HCT116 (cell line): ENCODE measurements around the gene TTC9. TPM values are rescaled to one million over a fixed set of nuclear protein-coding genes. Genes with fewer than 3 reads are reported as not detected.

ENCODE experiments used
- ATAC-seq: fragments of 200-7000 bp; cut with Tn5 transposase; 2 replicates; pipeline ENCODE4 v1.9.1; 2020; ENCODE audit warnings: mild to moderate bottlenecking, moderate library complexity
- BruUV-seq: library from RNA; stranded (reverse); fragments of 400-500 nt; replicated peaks from 2 replicates; lab custom pipeline; 2021; lab: Mats Ljungman, UMichigan
- CTCF ChIA-PET: fragments of 300-600 bp; sonication (Branson Sonifier 250); formaldehyde crosslinking; loops from one replicate; lab custom pipeline; 2021; ENCODE audit warnings: antibody characterized with exemption; lab: Charles Lee
- POLR2A ChIA-PET: fragments of 300-600, 350-600 bp; sonication (Branson Sonifier 250); formaldehyde crosslinking; loops from one replicate; lab custom pipeline; 2021; ENCODE audit warnings: antibody characterized with exemption; lab: Charles Lee
- RAD21 ChIA-PET, 2 experiments: fragments of 300-600 bp; sonication (Branson Sonifier 250); formaldehyde crosslinking; loops; one replicate each; lab custom pipeline; 2023; ENCODE audit warnings: low total read pairs in 2 of 2; ENCODE audit not compliant: uncharacterized antibody in 2 of 2, unreplicated experiment in 2 of 2, low non-redundant PET in 1 of 2; lab: Charles Lee
- DNase-seq: peaks from one replicate; pipeline ENCODE4 v3.0.0-alpha.2; 2010; ENCODE audit warnings: low read depth, low spot score
- H2AFZ ChIP-seq: fragments of 200-600 bp; shearing (Covaris generic), sonication (generic); 2 replicates; pipeline ENCODE4 v1.6.1; 2017; ENCODE audit warnings: low read depth, mixed run types, mixed read lengths, antibody characterized with exemption, low read length; ENCODE audit not compliant: poor library complexity, severe bottlenecking
- H3K27ac ChIP-seq: 2 replicates; pipeline ENCODE4 v1.5.1; 2012; ENCODE audit warnings: low read depth, low read length
- H3K27me3 ChIP-seq: fragments of 200-600 bp; sonication (generic); 2 replicates; pipeline ENCODE4 v1.6.1; 2016; ENCODE audit warnings: mixed run types, low read length, mixed read lengths; ENCODE audit not compliant: insufficient read depth
- H3K36me3 ChIP-seq, 2 experiments: fragments of 200-500 bp in 1 of 2; fragments of 200-600 bp in 1 of 2; sonication (Bioruptor generic) in 1 of 2; sonication (generic) in 1 of 2; 2 replicates each; pipeline versions ENCODE4 v1.5.1 to v1.6.1; 2014 to 2016; ENCODE audit warnings: low read length in 2 of 2, inconsistent platforms in 1 of 2, mixed read lengths in 1 of 2, mixed run types in 1 of 2; ENCODE audit not compliant: insufficient read depth in 2 of 2, control insufficient read depth in 1 of 2
- H3K4me1 ChIP-seq, 2 experiments: fragments of 200-600 bp in 1 of 2; sonication (generic) in 1 of 2; 2 replicates each; pipeline versions ENCODE4 v1.5.1 to v1.6.1; 2012 to 2017; ENCODE audit warnings: low read length in 2 of 2, inconsistent platforms in 1 of 2, mild to moderate bottlenecking in 1 of 2, mixed read lengths in 1 of 2, mixed run types in 1 of 2, moderate library complexity in 1 of 2; ENCODE audit not compliant: insufficient read depth in 2 of 2, control insufficient read depth in 1 of 2
- H3K4me2 ChIP-seq: fragments of 200-600 bp; sonication (generic); 2 replicates; pipeline ENCODE4 v1.6.1; 2017; ENCODE audit warnings: mixed run types, low read length, mixed read lengths
- H3K4me3 ChIP-seq, 2 experiments: fragments of 200-600 bp in 1 of 2; sonication (generic) in 1 of 2; replicated peaks in 1 of 2; 2 replicates each; pipeline ENCODE4 v1.5.1; 2011 to 2016; ENCODE audit warnings: low read length in 2 of 2, control low read depth in 1 of 2, low read depth in 1 of 2, mild to moderate bottlenecking in 1 of 2, mixed read lengths in 1 of 2, mixed run types in 1 of 2
- H3K79me2 ChIP-seq: fragments of 200-600 bp; sonication (generic); 2 replicates; pipeline ENCODE4 v1.6.1; 2017; ENCODE audit warnings: mild to moderate bottlenecking, mixed run types, low read length, moderate library complexity, mixed read lengths; ENCODE audit not compliant: insufficient read depth
- H3K9ac ChIP-seq: fragments of 200-600 bp; sonication (generic); 2 replicates; pipeline ENCODE4 v1.6.1; 2016; ENCODE audit warnings: low read length, mixed read lengths
- H3K9me2 ChIP-seq: fragments of 200-600 bp; sonication (generic), shearing (Covaris generic); 2 replicates; pipeline ENCODE4 v1.6.1; 2017; ENCODE audit warnings: mixed run types, mild to moderate bottlenecking, moderate library complexity; ENCODE audit not compliant: insufficient read depth
- H3K9me3 ChIP-seq, 2 experiments: fragments of 200-500 bp in 1 of 2; fragments of 200-600 bp in 1 of 2; sonication (Bioruptor generic) in 1 of 2; sonication (generic) in 1 of 2; 2 replicates each; pipeline ENCODE4 v1.6.1; 2014 to 2017; ENCODE audit warnings: low read length in 2 of 2, mixed read lengths in 2 of 2, inconsistent platforms in 1 of 2, low read depth in 1 of 2, mild to moderate bottlenecking in 1 of 2, mixed run types in 1 of 2, moderate library complexity in 1 of 2; ENCODE audit not compliant: control insufficient read depth in 1 of 2, insufficient read depth in 1 of 2
- H4K20me1 ChIP-seq: fragments of 200-600 bp; sonication (generic), shearing (Covaris generic); 2 replicates; pipeline ENCODE4 v1.6.1; 2017; ENCODE audit warnings: mixed run types, mild to moderate bottlenecking, moderate library complexity; ENCODE audit not compliant: insufficient read depth
- CBX3 ChIP-seq: IDR thresholded peaks from 2 replicates; pipeline ENCODE4 v1.6.1; 2012; ENCODE audit warnings: low read depth
- EZH2 ChIP-seq: fragments of 200-600 bp; sonication (generic); IDR thresholded peaks from 2 replicates; pipeline ENCODE4 v1.6.1; 2017; ENCODE audit warnings: antibody characterized with exemption, mixed run types
- POLR2AphosphoS5 ChIP-seq: IDR thresholded peaks from 2 replicates; pipeline ENCODE4 v1.6.1; 2011; ENCODE audit warnings: mild to moderate bottlenecking, low read depth, low read length, moderate library complexity
- RAD21 ChIP-seq: IDR thresholded peaks from 2 replicates; pipeline ENCODE4 v1.6.1; 2012; ENCODE audit warnings: low read depth, mild to moderate bottlenecking
- SRF ChIP-seq: IDR thresholded peaks from 2 replicates; pipeline ENCODE4 v1.6.1; 2012; ENCODE audit warnings: low read depth
- ZFX ChIP-seq: fragments of 450-650 bp; IDR thresholded peaks from 2 replicates; pipeline ENCODE4 v1.6.1; 2017
- intact Hi-C: fragments of 100-400 bp; cut with micrococcal nuclease; formaldehyde crosslinking; loops from 2 replicates; pipeline ENCODE4 v1.10.0; 2022
- total RNA-seq: library from RNA; stranded (reverse); gene quantifications from one replicate; pipeline ENCODE4 v1.2.1, GENCODE V29; 2021; ENCODE audit not compliant: unreplicated experiment
- TF ChIP-seq, protein P1 (sequence below): IDR thresholded peaks from 2 replicates; pipeline ENCODE4 v1.6.1; 2012; ENCODE audit warnings: low read depth
- TF ChIP-seq, protein P2 (sequence below), 3 experiments: fragments of 200-600 bp in 1 of 3; sonication (generic) in 1 of 3; IDR thresholded peaks in 2 of 3; conservative IDR thresholded peaks in 1 of 3; 2 replicates each; pipeline ENCODE4 v1.5.1; 2012 to 2017; ENCODE audit warnings: low read depth in 2 of 3, low read length in 2 of 3, antibody characterized with exemption in 1 of 3, borderline replicate concordance in 1 of 3, control low read depth in 1 of 3, mild to moderate bottlenecking in 1 of 3, mixed read lengths in 1 of 3, mixed run types in 1 of 3, moderate library complexity in 1 of 3; ENCODE audit not compliant: insufficient read depth in 1 of 3

TTC9 gene
- total RNA-seq, 1 experiment from 2014 or later: 2.4 TPM

DNA sequence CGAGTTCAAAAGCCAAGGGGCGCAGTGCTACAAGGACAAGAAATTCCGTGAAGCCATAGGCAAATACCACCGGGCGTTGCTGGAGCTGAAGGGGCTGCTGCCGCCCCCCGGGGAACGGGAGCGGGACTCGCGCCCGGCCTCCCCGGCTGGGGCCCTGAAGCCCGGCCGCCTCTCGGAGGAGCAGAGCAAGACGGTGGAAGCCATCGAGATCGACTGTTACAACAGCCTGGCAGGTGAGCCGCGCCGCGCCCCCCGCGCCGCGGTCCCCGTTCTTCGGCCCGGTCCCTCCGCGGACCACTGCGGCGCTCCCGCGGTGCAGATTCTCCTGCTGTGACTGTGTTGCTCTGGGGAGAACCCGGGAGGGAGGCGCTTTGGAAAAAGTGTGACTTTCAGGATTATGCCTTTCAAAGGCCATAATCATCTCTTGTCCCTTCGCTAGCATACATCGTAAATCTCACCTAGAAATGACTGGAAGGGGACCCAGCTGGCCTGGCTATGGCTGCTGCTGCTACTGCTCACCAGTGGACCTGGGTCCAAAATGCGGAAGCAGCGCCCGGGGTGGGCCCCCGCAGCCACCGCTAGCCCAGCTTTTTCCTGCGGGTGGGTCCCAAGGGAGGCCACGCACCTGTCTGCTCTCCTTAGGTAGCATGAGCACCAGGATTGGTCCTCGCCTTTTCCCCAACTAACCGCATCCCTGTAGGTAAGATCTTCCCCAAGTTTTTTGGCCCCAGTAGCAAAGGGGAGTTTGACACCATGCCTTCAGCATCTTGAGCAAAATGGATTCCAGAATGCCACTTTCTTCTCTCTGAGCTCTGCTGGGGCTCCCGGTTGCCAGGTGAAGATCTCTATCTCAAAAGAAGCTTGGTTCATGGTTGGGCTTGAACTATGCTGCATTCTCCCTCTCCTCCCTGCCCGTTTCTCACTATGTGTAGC is 853 bp downstream of the TTC9 start:
- no TSS peak for BruUV-seq
- Histone ChIP-seq H3K27me3 (no peaks in the 10 kb centered on the region), H3K4me3 (peak overlapping the region; percentile 55 to 65), H3K9me3 (no peaks in the 10 kb centered on the region), H3K4me2 (peak overlapping the region; percentile 70), H3K36me3 (no peaks in the 10 kb centered on the region), H3K79me2 (no peaks in the 10 kb centered on the region), H3K9ac (peak overlapping the region; percentile 49), H3K27ac (no peak overlapping the region), H2AFZ (peak overlapping the region; percentile 38), H4K20me1 (no peaks in the 10 kb centered on the region), H3K9me2 (no peaks in the 10 kb centered on the region), H3K4me1 (peaks cover 14 to 22% of the 10 kb centered on the region in 2 experiments)
- no peak for DNase-seq
- TF ChIP-seq CBX3 (no peak), ZFX (no peak), POLR2AphosphoS5 (no peak), EZH2 (no peak), SRF (no peak), RAD21 (no peak)
- TF ChIP-seq, protein P1, sequence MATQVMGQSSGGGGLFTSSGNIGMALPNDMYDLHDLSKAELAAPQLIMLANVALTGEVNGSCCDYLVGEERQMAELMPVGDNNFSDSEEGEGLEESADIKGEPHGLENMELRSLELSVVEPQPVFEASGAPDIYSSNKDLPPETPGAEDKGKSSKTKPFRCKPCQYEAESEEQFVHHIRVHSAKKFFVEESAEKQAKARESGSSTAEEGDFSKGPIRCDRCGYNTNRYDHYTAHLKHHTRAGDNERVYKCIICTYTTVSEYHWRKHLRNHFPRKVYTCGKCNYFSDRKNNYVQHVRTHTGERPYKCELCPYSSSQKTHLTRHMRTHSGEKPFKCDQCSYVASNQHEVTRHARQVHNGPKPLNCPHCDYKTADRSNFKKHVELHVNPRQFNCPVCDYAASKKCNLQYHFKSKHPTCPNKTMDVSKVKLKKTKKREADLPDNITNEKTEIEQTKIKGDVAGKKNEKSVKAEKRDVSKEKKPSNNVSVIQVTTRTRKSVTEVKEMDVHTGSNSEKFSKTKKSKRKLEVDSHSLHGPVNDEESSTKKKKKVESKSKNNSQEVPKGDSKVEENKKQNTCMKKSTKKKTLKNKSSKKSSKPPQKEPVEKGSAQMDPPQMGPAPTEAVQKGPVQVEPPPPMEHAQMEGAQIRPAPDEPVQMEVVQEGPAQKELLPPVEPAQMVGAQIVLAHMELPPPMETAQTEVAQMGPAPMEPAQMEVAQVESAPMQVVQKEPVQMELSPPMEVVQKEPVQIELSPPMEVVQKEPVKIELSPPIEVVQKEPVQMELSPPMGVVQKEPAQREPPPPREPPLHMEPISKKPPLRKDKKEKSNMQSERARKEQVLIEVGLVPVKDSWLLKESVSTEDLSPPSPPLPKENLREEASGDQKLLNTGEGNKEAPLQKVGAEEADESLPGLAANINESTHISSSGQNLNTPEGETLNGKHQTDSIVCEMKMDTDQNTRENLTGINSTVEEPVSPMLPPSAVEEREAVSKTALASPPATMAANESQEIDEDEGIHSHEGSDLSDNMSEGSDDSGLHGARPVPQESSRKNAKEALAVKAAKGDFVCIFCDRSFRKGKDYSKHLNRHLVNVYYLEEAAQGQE: no peak
- TF ChIP-seq, protein P2, sequence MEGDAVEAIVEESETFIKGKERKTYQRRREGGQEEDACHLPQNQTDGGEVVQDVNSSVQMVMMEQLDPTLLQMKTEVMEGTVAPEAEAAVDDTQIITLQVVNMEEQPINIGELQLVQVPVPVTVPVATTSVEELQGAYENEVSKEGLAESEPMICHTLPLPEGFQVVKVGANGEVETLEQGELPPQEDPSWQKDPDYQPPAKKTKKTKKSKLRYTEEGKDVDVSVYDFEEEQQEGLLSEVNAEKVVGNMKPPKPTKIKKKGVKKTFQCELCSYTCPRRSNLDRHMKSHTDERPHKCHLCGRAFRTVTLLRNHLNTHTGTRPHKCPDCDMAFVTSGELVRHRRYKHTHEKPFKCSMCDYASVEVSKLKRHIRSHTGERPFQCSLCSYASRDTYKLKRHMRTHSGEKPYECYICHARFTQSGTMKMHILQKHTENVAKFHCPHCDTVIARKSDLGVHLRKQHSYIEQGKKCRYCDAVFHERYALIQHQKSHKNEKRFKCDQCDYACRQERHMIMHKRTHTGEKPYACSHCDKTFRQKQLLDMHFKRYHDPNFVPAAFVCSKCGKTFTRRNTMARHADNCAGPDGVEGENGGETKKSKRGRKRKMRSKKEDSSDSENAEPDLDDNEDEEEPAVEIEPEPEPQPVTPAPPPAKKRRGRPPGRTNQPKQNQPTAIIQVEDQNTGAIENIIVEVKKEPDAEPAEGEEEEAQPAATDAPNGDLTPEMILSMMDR (IDR thresholded peaks at IDR 0.05 in 2 of 3, conservative IDR thresholded peaks at IDR 0.05 in 1 of 3; ENCODE audit: borderline replicate concordance in 1 of 3, insufficient read depth in 1 of 3, low read depth in 2 of 3, low read length in 2 of 3): no peak
- CTCF ChIA-PET: no interaction called here
- POLR2A ChIA-PET: no interaction called here
- RAD21 ChIA-PET: no interaction called here
- ATAC-seq: peak; percentile 24
- intact Hi-C loops: no loop called here
